Measurements from ENCODE around the gene ENC1.
"Not testable (repeated sequence)": the region's sequence is repeated elsewhere in the genome, so short reads cannot be mapped to it uniquely, and the experiment has no call there.

DNA sequence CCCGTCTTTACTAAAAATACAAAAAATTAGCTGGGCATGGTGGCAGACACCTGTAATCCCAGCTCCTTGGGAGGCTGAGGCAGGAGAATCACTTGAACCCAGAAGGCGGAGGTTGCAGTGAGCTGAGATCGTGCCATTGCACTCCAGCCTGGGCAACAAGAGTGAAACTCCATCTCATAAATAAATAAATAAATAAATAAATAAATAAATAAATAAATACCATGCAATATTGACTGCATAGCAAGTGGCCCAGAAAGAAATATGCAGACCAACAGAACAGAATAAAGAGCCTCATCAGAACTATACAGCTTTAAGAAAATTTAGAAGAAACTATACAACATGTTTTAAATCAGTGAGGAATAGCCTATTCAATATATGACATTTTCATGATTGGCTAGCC lies 37.6 kb upstream of the ENC1 start:
- TF ChIP-seq, protein P1, sequence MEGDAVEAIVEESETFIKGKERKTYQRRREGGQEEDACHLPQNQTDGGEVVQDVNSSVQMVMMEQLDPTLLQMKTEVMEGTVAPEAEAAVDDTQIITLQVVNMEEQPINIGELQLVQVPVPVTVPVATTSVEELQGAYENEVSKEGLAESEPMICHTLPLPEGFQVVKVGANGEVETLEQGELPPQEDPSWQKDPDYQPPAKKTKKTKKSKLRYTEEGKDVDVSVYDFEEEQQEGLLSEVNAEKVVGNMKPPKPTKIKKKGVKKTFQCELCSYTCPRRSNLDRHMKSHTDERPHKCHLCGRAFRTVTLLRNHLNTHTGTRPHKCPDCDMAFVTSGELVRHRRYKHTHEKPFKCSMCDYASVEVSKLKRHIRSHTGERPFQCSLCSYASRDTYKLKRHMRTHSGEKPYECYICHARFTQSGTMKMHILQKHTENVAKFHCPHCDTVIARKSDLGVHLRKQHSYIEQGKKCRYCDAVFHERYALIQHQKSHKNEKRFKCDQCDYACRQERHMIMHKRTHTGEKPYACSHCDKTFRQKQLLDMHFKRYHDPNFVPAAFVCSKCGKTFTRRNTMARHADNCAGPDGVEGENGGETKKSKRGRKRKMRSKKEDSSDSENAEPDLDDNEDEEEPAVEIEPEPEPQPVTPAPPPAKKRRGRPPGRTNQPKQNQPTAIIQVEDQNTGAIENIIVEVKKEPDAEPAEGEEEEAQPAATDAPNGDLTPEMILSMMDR (IDR thresholded peaks at IDR 0.05): not testable (repeated sequence)
- TF ChIP-seq POLR2A (IDR thresholded peaks at IDR 0.05): not testable (repeated sequence)

Data from heart left ventricle (tissue), 13 donors.